Skeletal muscle satellite cell (primary cell): ENCODE measurements around the gene CDCA3.
"Not testable (repeated sequence)": the region's sequence is repeated elsewhere in the genome, so short reads cannot be mapped to it uniquely, and the experiment has no call there.

Experiments
- H3K27me3 ChIP-seq: 2 replicates; pipeline ENCODE4 v1.7.0; 2013; ENCODE audit warnings: low read length; ENCODE audit not compliant: control insufficient read depth, insufficient read depth
- H3K36me3 ChIP-seq: 2 replicates; pipeline ENCODE4 v1.7.0; 2013; ENCODE audit warnings: mild to moderate bottlenecking, control low read depth, low read length; ENCODE audit not compliant: insufficient read depth
- H3K4me1 ChIP-seq: 2 replicates; pipeline ENCODE4 v1.7.0; 2013; ENCODE audit warnings: low read length; ENCODE audit not compliant: control insufficient read depth, insufficient read depth
- H3K4me2 ChIP-seq: 2 replicates; pipeline ENCODE4 v1.7.0; 2013; ENCODE audit warnings: mild to moderate bottlenecking, low read length
- H3K4me3 ChIP-seq: 2 replicates; pipeline ENCODE4 v1.7.0; 2013; ENCODE audit warnings: low read length
- H3K9ac ChIP-seq: 2 replicates; pipeline ENCODE4 v1.7.0; 2013; ENCODE audit warnings: mild to moderate bottlenecking, low read depth, low read length, moderate library complexity
- H3K9me3 ChIP-seq: replicated peaks from 2 replicates; pipeline ENCODE4 v1.7.0; 2013; ENCODE audit warnings: mild to moderate bottlenecking, control low read depth, low read length

The CDCA3 gene

GRCh38 chr12:6888360-6888759 is 37.3 kb upstream of the CDCA3 start:
- Histone ChIP-seq H3K4me3 (no peak overlapping the region), H3K9me3 (no peaks in the 10 kb centered on the region), H3K4me1 (peaks cover 13% of the 10 kb centered on the region), H3K27me3 (no peaks in the 10 kb centered on the region), H3K36me3 (peaks cover 17% of the 10 kb centered on the region), H3K9ac (no peak overlapping the region), H3K4me2 (no peak overlapping the region)

GRCh38 chr12:6887460-6887859 is 36.4 kb upstream of the CDCA3 start:
- Histone ChIP-seq H3K4me3 (no peak overlapping the region), H3K4me1 (peaks cover 13% of the 10 kb centered on the region), H3K4me2 (no peak overlapping the region), H3K27me3 (no peaks in the 10 kb centered on the region), H3K36me3 (peaks cover 17% of the 10 kb centered on the region), H3K9ac (no peak overlapping the region), H3K9me3 (no peaks in the 10 kb centered on the region)

- not testable (repeated sequence) for H3K4me2 ChIP-seq, H3K4me1 ChIP-seq, H3K9ac ChIP-seq, H3K27me3 ChIP-seq, H3K4me3 ChIP-seq, H3K9me3 ChIP-seq
- H3K36me3 ChIP-seq: peaks cover 17% of the 10 kb centered on the region
Measured at GRCh38 chr12:6886206-6886999, 35.3 kb upstream of the CDCA3 start.

- H3K9me3 ChIP-seq: no peaks in the 10 kb centered on the region
- H3K9ac ChIP-seq: no peak overlapping the region
- H3K4me3 ChIP-seq: no peak overlapping the region
- H3K36me3 ChIP-seq: peaks cover 17% of the 10 kb centered on the region
- no peaks in the 10 kb centered on the region for H3K4me1 ChIP-seq
- H3K27me3 ChIP-seq: no peaks in the 10 kb centered on the region
- H3K4me2 ChIP-seq: no peak overlapping the region
Measured at GRCh38 chr12:6884539-6884938, 33.5 kb upstream of the CDCA3 start.

- Histone ChIP-seq H3K9me3 (no peaks in the 10 kb centered on the region), H3K9ac (no peak overlapping the region), H3K4me1 (no peaks in the 10 kb centered on the region), H3K4me3 (no peak overlapping the region), H3K27me3 (no peaks in the 10 kb centered on the region), H3K36me3 (peaks cover 17% of the 10 kb centered on the region), H3K4me2 (no peak overlapping the region)
Measured at GRCh38 chr12:6883683-6884082, 32.6 kb upstream of the CDCA3 start.

- no peak overlapping the region for H3K9ac ChIP-seq
- H3K27me3 ChIP-seq: no peaks in the 10 kb centered on the region
Measured at GRCh38 chr12:6883252-6883651, 32.2 kb upstream of the CDCA3 start.

GRCh38 chr12:6879824-6880223 is 28.7 kb upstream of the CDCA3 start:
- H3K4me1 ChIP-seq, H3K9me3 ChIP-seq, H3K4me3 ChIP-seq, H3K9ac ChIP-seq, H3K4me2 ChIP-seq, H3K27me3 ChIP-seq: not testable (repeated sequence)
- peaks cover 13% of the 10 kb centered on the region for H3K36me3 ChIP-seq

More at GRCh38 chr12:6883252-6883651, 32.2 kb upstream of the CDCA3 start:
- no peak overlapping the region for H3K4me2 ChIP-seq
- peaks cover 17% of the 10 kb centered on the region for H3K36me3 ChIP-seq
- no peaks in the 10 kb centered on the region for H3K4me1 ChIP-seq
- H3K4me3 ChIP-seq: no peak overlapping the region
- no peaks in the 10 kb centered on the region for H3K9me3 ChIP-seq

- Histone ChIP-seq H3K4me1 (peaks cover 31% of the 10 kb centered on the region), H3K9ac (peak overlapping the region; percentile 86), H3K36me3 (peaks cover 33% of the 10 kb centered on the region), H3K4me3 (peak overlapping the region; percentile 81), H3K4me2 (peak overlapping the region; percentile 99)
- H3K27me3 ChIP-seq, H3K9me3 ChIP-seq: not testable (repeated sequence)
Measured at GRCh38 chr12:6874015-6874368, 22.9 kb upstream of the CDCA3 start.

GRCh38 chr12:6873094-6874014 is 22.3 kb upstream of the CDCA3 start, which contains the start of gene SPSB2:
Gene SPSB2, minus strand, starts transcription at chr12:6873303. Its CDS starts 402 bp downstream, at chr12:6872901.
- Histone ChIP-seq H3K9ac (peak within 1 kb of the TSS; percentile 86), H3K27me3 (no peaks in the 10 kb centered on the region), H3K9me3 (no peaks in the 10 kb centered on the region), H3K4me3 (peak within 1 kb of the TSS; percentile 81), H3K4me2 (peak within 1 kb of the TSS; percentile 99), H3K4me1 (peaks cover 34% of the 10 kb centered on the region), H3K36me3 (peaks cover 36% of the 10 kb centered on the region)

- H3K27me3 ChIP-seq: no peaks in the 10 kb centered on the region
- H3K4me3 ChIP-seq: peak overlapping the region; percentile 81
- peaks cover 34% of the 10 kb centered on the region for H3K4me1 ChIP-seq
- H3K9me3 ChIP-seq: no peaks in the 10 kb centered on the region
- H3K4me2 ChIP-seq: peak overlapping the region; percentile 99
- H3K9ac ChIP-seq: peak overlapping the region; percentile 86
- H3K36me3 ChIP-seq: peaks cover 36% of the 10 kb centered on the region
Measured at GRCh38 chr12:6872073-6873048, 21.3 kb upstream of the CDCA3 start.
